Testis (tissue), 3 donors: ENCODE results near the gene CENPO. TPM values are rescaled to one million over a fixed set of nuclear protein-coding genes. Genes with fewer than 3 reads are reported as not detected.

ENCODE experiments used
- DNase-seq: peaks from one replicate; pipeline ENCODE4 v3.0.0-alpha.2; 2019
- H3K27ac ChIP-seq, 2 donors: fragments of 200-600 bp; sonication (generic); one replicate each; pipeline ENCODE4 v1.5.1; 2019
- H3K27me3 ChIP-seq: fragments of 200-600 bp; sonication (generic); one replicate; pipeline ENCODE4 v1.5.1; 2019
- H3K36me3 ChIP-seq: fragments of 200-600 bp; sonication (generic); one replicate; pipeline ENCODE4 v1.5.1; 2017; ENCODE audit warnings: low read depth; ENCODE audit errors: missing control alignments
- H3K4me1 ChIP-seq: fragments of 200-600 bp; sonication (generic); one replicate; pipeline ENCODE4 v1.5.1; 2019
- H3K4me3 ChIP-seq, 2 donors: fragments of 200-600 bp; sonication (generic); one replicate each; pipeline ENCODE4 v1.5.1; 2017 to 2019
- H3K9me3 ChIP-seq: fragments of 200-600 bp; sonication (generic); one replicate; pipeline ENCODE4 v1.5.1; 2017
- CTCF ChIP-seq, 3 experiments: fragments of 450-650 bp in 2 of 3; fragments of 200-600 bp in 1 of 3; sonication (generic) in 1 of 3; IDR thresholded peaks; one replicate each; pipeline ENCODE4 v1.5.1; 2016 to 2019; ENCODE audit warnings: antibody characterized with exemption in 3 of 3, mild to moderate bottlenecking in 2 of 3, moderate library complexity in 1 of 3
- POLR2A ChIP-seq: fragments of 450-650 bp; IDR thresholded peaks from one replicate; pipeline ENCODE4 v1.6.1; 2017; ENCODE audit warnings: antibody characterized with exemption, mild to moderate bottlenecking, moderate library complexity
- WGBS, 2 donors: methylation state at CpG; one replicate each; pipeline ENCODE4 v1.1.5; 2018; 5-methylcytosine and 5-hydroxymethylcytosine counted together
- intact Hi-C: fragments of 100-400 bp; cut with DNase I; formaldehyde crosslinking; loops from one replicate; pipeline ENCODE4 v1.15.1; 2023; ENCODE audit warnings: low total_unique reads
- polyA plus RNA-seq: library from polyadenylated mRNA; stranded (reverse); fragments of 350-450 nt; fragmentation: Illumina TruSeq; extraction: RNeasy Lipid Tissue Mini Kit (QIAGEN cat#74804); gene quantifications from one replicate; pipeline ENCODE4 v1.2.3, GENCODE V29; 2014; ENCODE audit warnings: low read depth, low replicate concordance; ENCODE audit not compliant: insufficient read depth
- total RNA-seq, 2 donors: library from RNA; depleted of rRNA; stranded (reverse); fragments of >200 nt; gene quantifications; one replicate each; pipeline ENCODE4 v1.2.3, GENCODE V29; 2016

The CENPO gene
- total and polyA plus RNA-seq, 3 donors from 2014 or later: 27.1 to 41.2 (median 32.8) TPM

- no peak for TF ChIP-seq CTCF (IDR thresholded peaks at IDR 0.05)
- no peak for TF ChIP-seq POLR2A
- H3K9me3 ChIP-seq: no peaks in the 10 kb centered on the region
- intact Hi-C loops: no loop called here
- no peaks in the 10 kb centered on the region for H3K4me1 ChIP-seq
- H3K36me3 ChIP-seq: no peaks in the 10 kb centered on the region
- no peak overlapping the region for H3K4me3 ChIP-seq
- H3K27me3 ChIP-seq: no peaks in the 10 kb centered on the region
- DNase-seq: no peak
- WGBS, 2 donors: 65 to 67% methylated on average over 2 of the region's 2 CpGs
- no peak overlapping the region for H3K27ac ChIP-seq
These were observed 30.7 kb upstream of the CENPO start for GRCh38 chr2:24762518-24762917.

- H3K9me3 ChIP-seq: no peaks in the 10 kb centered on the region
- no peak overlapping the region for H3K4me3 ChIP-seq
- H3K27me3 ChIP-seq: no peaks in the 10 kb centered on the region
- H3K27ac ChIP-seq: no peak overlapping the region
- no peak for DNase-seq
- no peak for TF ChIP-seq POLR2A
- TF ChIP-seq CTCF (IDR thresholded peaks at IDR 0.05): no peak
- intact Hi-C loops: no loop called here
- WGBS, 2 donors: 94 to 96% methylated on average over 4 of the region's 4 CpGs
- H3K36me3 ChIP-seq: no peaks in the 10 kb centered on the region
- no peaks in the 10 kb centered on the region for H3K4me1 ChIP-seq
These were observed 29.4 kb upstream of the CENPO start for GRCh38 chr2:24763843-24764242.

- Histone ChIP-seq H3K27me3 (no peaks in the 10 kb centered on the region), H3K4me1 (no peaks in the 10 kb centered on the region), H3K4me3 (no peak overlapping the region), H3K27ac (no peak overlapping the region), H3K9me3 (no peaks in the 10 kb centered on the region), H3K36me3 (no peaks in the 10 kb centered on the region)
- DNase-seq: no peak
- intact Hi-C loops: no loop called here
- WGBS, 2 donors: 84 to 91% methylated on average over 6 of the region's 6 CpGs
- TF ChIP-seq POLR2A: no peak
These were observed 26.6 kb upstream of the CENPO start for GRCh38 chr2:24766609-24767008.

GRCh38 chr2:24768013-24768412 lies 25.2 kb upstream of the CENPO start:
- H3K4me3 ChIP-seq: no peak overlapping the region
- H3K4me1 ChIP-seq: no peaks in the 10 kb centered on the region
- H3K9me3 ChIP-seq: no peaks in the 10 kb centered on the region
- no peak overlapping the region for H3K27ac ChIP-seq
- no peaks in the 10 kb centered on the region for H3K27me3 ChIP-seq
- intact Hi-C loops: no loop called here
- DNase-seq: no peak
- H3K36me3 ChIP-seq: no peaks in the 10 kb centered on the region
- WGBS, 2 donors: 93 to 96% methylated on average over 5 of the region's 5 CpGs
- TF ChIP-seq POLR2A (no peak), CTCF (IDR thresholded peaks at IDR 0.05) (no peak)

- Histone ChIP-seq H3K36me3 (no peaks in the 10 kb centered on the region), H3K27ac (no peak overlapping the region), H3K9me3 (no peaks in the 10 kb centered on the region), H3K4me3 (no peak overlapping the region), H3K4me1 (no peaks in the 10 kb centered on the region), H3K27me3 (no peaks in the 10 kb centered on the region)
- TF ChIP-seq POLR2A (no peak), CTCF (IDR thresholded peaks at IDR 0.05) (no peak)
- intact Hi-C loops: no loop called here
- WGBS, 2 donors: 52 to 62% methylated on average over 7 of the region's 7 CpGs
- peak; percentile 57 for DNase-seq
These were observed 24.6 kb upstream of the CENPO start for GRCh38 chr2:24768601-24769000.
